ENCODE data around the gene NT5C2. TPM values are rescaled to one million over a fixed set of nuclear protein-coding genes. Genes with fewer than 3 reads are reported as not detected.
"Not testable (repeated sequence)": the region's sequence is repeated elsewhere in the genome, so short reads cannot be mapped to it uniquely, and the experiment has no call there.

The NT5C2 gene
- total RNA-seq, 1 donor from 2014 or later = 21.3 TPM

GRCh38 chr10:103203466-103203865 is 10.4 kb upstream of the NT5C2 start:
- ATAC-seq = no peak
- no peak for DNase-seq (ENCODE audit: low spot score)

GRCh38 chr10:103202319-103202718 is 9.2 kb upstream of the NT5C2 start:
- ATAC-seq (no peak), DNase-seq (ENCODE audit: low spot score) (no peak)

- DNase-seq (ENCODE audit: low spot score) (no peak), ATAC-seq (no peak)
These were observed 6.4 kb upstream of the NT5C2 start for GRCh38 chr10:103199488-103199887.

GRCh38 chr10:103198648-103199047 is 5.6 kb upstream of the NT5C2 start:
- ATAC-seq = no peak
- DNase-seq (ENCODE audit: low spot score) = no peak

- no peak for ATAC-seq
These were observed 4.8 kb upstream of the NT5C2 start for GRCh38 chr10:103197903-103198302.

GRCh38 chr10:103197174-103197573 is 4.1 kb upstream of the NT5C2 start:
- peak; percentile 57 for ATAC-seq

More at GRCh38 chr10:103197903-103198302, 4.8 kb upstream of the NT5C2 start:
- no peak for DNase-seq (ENCODE audit: low spot score)

GRCh38 chr10:103196516-103196915 is 3.4 kb upstream of the NT5C2 start:
- DNase-seq (ENCODE audit: low spot score) = no peak
- ATAC-seq = no peak

More at GRCh38 chr10:103197174-103197573, 4.1 kb upstream of the NT5C2 start:
- peak; percentile 71 for DNase-seq (ENCODE audit: low spot score)

- ATAC-seq (no peak), DNase-seq (ENCODE audit: low spot score) (no peak)
These were observed 903 bp upstream of the NT5C2 start for GRCh38 chr10:103193820-103194529.

- DNase-seq (ENCODE audit: low spot score) (peak; percentile 89), ATAC-seq (peak; percentile 77)
These were observed 493 bp downstream of the NT5C2 start for GRCh38 chr10:103192451-103193106.

- DNase-seq (ENCODE audit: low spot score) = peak; percentile 51
- ATAC-seq = no peak
These were observed 1.0 kb downstream of the NT5C2 start for GRCh38 chr10:103192089-103192450.

- DNase-seq (ENCODE audit: low spot score); ATAC-seq: not testable (repeated sequence)
These were observed 1.9 kb downstream of the NT5C2 start for GRCh38 chr10:103191198-103191597.

- no peak for DNase-seq (ENCODE audit: low spot score)
- ATAC-seq = no peak
These were observed 4.2 kb downstream of the NT5C2 start for GRCh38 chr10:103188853-103189252.

GRCh38 chr10:103186128-103186527 is 6.9 kb downstream of the NT5C2 start:
- no peak for ATAC-seq
- DNase-seq (ENCODE audit: low spot score) = no peak

- ATAC-seq (no peak), DNase-seq (ENCODE audit: low spot score) (no peak)
These were observed 8.5 kb downstream of the NT5C2 start for GRCh38 chr10:103184615-103185014.

- not testable (repeated sequence) for ATAC-seq; DNase-seq (ENCODE audit: low spot score)
These were observed 9.1 kb downstream of the NT5C2 start for GRCh38 chr10:103183991-103184451.

GRCh38 chr10:103181244-103181643 is 11.8 kb downstream of the NT5C2 start:
- DNase-seq (ENCODE audit: low spot score) (no peak), ATAC-seq (peak; percentile 36)

- ATAC-seq = no peak
- no peak for DNase-seq (ENCODE audit: low spot score)
These were observed 12.6 kb downstream of the NT5C2 start for GRCh38 chr10:103180491-103180890.

GRCh38 chr10:103177123-103177522 is 15.9 kb downstream of the NT5C2 start:
- ATAC-seq (no peak), DNase-seq (ENCODE audit: low spot score) (no peak)

- ATAC-seq (no peak), DNase-seq (ENCODE audit: low spot score) (no peak)
These were observed 17.3 kb downstream of the NT5C2 start for GRCh38 chr10:103175580-103176285.

- ATAC-seq; DNase-seq (ENCODE audit: low spot score): not testable (repeated sequence)
These were observed 18.7 kb downstream of the NT5C2 start for GRCh38 chr10:103174324-103174723.

GRCh38 chr10:103171278-103171677 is 21.8 kb downstream of the NT5C2 start:
- ATAC-seq (no peak), DNase-seq (ENCODE audit: low spot score) (no peak)

- no peak for ATAC-seq
- no peak for DNase-seq (ENCODE audit: low spot score)
These were observed 24.6 kb downstream of the NT5C2 start for GRCh38 chr10:103168438-103168837.

Measured in left lobe of liver (tissue), 2 donors.